Fibroblast of lung (primary cell): ENCODE data around the gene ARHGEF19.

Source experiments
- EZH2 ChIP-seq: IDR thresholded peaks from 2 replicates; pipeline ENCODE4 v1.5.1; 2012; ENCODE audit warnings: low read length, control low read depth, mild to moderate bottlenecking; ENCODE audit errors: missing control alignments
- TF ChIP-seq, protein P1 (sequence below), 2 donors: IDR thresholded peaks in 1 of 2; conservative IDR thresholded peaks in 1 of 2; 1 replicate in 1 of 2; 2 replicates in 1 of 2; pipeline ENCODE4 v1.5.1; 2011 to 2012; ENCODE audit warnings: low read length in 2 of 2, control low read depth in 1 of 2, inconsistent platforms in 1 of 2, low read depth in 1 of 2, mild to moderate bottlenecking in 1 of 2

DNA sequence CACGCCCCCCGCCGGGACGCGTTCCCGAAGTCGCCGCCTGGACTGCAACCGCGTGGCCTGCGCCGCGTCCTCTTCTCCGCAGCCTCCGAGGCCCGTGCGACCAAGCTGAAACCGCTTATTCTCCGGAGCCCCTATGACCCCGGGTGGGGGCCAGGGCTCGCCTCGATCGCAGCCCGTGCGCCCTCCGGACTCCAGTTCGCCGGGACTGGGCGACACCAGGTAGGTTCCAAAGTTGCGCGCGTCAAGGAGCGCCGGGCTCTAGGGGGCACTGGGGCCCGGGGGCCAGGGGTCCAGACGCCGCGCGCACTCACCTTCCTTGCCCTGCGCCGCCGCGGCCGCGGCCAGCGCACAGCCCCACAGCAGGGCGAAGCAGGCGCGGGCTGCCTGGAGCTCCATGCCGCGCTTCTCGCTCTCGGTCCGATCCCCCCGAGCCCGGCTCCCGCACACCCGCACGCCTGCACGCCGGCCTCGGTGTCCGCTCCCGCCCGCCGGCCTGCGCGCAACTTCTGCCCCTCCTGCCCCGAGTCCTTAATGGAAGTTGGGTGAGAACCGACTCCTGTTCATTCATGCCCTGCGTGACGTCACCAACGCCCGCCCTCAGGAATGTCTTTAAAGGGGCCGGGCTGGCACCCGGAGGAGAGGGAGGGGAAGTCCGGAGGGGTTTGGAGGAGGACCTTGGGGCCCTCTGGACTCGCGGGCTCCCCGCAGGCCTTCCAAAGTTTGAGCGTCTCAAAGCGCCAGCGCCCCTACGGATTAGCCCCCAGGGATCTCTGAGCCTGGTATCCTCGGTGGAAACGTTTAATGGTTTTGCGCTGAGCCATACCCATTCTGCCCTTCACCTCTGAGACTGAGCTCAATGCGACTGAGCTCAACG is 56.7 kb downstream of the ARHGEF19 start, which contains the start of gene EPHA2:
- TF ChIP-seq, protein P1, sequence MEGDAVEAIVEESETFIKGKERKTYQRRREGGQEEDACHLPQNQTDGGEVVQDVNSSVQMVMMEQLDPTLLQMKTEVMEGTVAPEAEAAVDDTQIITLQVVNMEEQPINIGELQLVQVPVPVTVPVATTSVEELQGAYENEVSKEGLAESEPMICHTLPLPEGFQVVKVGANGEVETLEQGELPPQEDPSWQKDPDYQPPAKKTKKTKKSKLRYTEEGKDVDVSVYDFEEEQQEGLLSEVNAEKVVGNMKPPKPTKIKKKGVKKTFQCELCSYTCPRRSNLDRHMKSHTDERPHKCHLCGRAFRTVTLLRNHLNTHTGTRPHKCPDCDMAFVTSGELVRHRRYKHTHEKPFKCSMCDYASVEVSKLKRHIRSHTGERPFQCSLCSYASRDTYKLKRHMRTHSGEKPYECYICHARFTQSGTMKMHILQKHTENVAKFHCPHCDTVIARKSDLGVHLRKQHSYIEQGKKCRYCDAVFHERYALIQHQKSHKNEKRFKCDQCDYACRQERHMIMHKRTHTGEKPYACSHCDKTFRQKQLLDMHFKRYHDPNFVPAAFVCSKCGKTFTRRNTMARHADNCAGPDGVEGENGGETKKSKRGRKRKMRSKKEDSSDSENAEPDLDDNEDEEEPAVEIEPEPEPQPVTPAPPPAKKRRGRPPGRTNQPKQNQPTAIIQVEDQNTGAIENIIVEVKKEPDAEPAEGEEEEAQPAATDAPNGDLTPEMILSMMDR (conservative IDR thresholded peaks at IDR 0.05 in 1 of 2, IDR thresholded peaks at IDR 0.05 in 1 of 2; ENCODE audit: low read depth in 1 of 2, low read length in 2 of 2), result no peak
- no peak for TF ChIP-seq EZH2
